HG02571 (cell line): Measurements from ENCODE around the gene CNTNAP5.

Experiments used
- ATAC-seq: cut with Tn5 transposase; IDR thresholded peaks from one replicate; pipeline ENCODE4 v1.9.1; 2021; ENCODE audit warnings: mild to moderate bottlenecking, moderate library complexity; ENCODE audit not compliant: unreplicated experiment

The CNTNAP5 gene

DNA sequence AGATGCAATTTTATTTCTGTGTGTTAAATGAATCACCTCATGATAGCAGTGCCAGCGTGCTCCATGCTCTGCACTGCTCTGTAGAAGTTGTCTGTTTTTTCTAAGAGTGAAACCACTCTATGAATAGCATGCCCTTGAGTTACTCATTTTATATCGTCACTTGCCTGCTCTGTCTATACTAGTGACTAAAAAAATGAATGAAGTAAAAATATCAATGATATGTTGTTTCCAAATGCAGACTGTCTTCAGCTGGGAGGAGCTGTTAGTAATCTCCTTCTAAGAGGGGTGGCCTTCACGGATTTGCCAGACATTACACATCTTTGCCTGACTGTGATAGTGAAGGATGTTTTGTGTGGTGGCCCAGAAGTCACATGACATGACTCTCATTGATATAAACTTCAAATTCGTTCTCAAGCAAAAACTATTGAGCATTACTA lies 852.1 kb downstream of the CNTNAP5 start:
- no peak for ATAC-seq

DNA sequence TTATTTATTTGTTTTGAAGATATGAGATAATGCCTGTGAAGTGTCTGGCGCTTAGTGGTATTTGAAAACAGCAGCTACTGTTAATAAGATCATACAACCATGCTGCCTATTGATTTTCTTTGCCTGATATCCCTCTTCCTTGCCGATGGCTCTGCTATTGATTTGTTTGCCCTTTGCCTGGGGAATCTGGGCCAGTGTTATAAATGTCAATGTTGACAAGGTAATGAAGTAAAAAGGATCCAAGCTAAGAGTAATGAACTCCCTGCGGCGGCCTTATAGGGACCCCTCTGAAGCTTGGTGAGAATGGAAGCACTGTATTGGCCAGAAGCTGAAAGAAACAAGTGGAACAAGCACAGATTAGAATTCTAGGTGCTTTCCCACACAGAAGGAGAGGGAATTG lies 854.6 kb downstream of the CNTNAP5 start:
- no peak for ATAC-seq

DNA sequence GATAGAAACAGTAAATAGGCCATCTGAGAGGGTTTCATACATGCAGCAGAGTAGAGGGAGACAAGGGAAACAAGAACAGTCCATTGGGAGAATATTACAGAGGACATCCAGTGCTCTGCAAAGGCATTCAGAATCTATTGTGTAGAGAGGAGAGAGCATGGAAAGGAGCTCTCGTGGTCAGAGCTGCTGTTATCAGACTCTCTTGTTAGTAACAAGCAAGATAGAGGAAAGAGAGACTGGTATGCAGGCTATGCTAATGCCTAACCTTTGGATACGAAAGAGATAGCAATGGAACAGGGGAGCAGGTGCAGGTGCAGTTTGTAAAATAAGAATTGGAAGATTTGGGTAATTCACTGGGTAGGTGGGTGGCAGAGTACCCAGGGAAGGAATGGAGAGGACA lies 855.9 kb downstream of the CNTNAP5 start:
- ATAC-seq, result no peak

DNA sequence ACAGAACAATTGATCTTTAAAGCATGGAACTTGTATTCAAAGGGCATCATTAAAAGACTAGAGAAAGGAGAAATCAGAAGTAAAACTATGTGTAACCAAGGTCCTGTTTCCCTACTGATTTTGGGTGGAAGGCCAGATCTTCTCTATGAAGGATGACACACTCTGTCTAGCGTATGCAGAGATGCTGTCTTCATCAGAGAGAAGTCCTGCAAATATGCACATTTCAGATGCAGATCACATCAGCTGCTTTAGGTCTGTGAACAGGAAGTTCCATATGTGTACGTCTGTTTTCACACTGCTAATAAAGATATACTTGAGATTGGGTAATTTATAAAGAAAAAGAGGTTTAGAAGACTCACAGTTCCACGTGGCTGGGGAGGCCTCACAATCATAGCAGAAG lies 857.3 kb downstream of the CNTNAP5 start:
- no peak for ATAC-seq

DNA sequence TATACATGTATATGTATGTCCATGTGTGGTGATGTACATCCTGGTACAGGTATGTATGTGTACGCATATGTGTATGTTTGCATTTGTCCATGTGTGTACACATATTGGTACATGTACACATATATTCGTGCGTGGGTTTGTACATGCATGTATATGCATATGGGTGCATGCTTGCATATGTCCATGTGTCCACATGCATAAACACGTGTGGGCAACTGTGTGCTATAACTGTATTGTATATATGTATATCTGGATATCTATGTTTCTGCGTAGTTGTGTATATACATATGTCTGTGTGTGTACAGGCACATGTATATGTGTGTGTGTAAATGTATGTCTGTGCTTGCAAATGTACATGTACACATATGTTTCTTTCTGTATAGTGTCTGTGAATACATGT lies 858.5 kb downstream of the CNTNAP5 start:
- ATAC-seq, result no peak

DNA sequence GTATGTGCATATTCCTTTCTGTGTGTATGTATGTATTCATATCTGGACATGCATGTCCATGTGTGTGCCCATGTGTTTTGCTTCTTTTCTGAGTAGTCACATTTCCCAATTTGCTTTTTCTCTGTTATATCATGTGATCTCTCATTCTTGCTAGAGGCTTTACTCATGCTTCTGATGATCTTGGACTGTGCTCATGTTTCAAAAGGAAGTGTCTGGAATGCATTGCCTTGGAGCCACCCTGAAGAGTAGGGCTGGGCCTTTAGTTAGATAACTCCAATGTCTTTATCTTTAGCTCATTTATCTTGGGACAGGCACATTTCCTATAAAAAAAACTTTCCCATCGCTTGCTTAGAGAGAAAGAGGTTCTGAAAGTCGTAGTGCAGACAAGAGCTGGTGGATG lies 859.2 kb downstream of the CNTNAP5 start:
- ATAC-seq, result no peak

DNA sequence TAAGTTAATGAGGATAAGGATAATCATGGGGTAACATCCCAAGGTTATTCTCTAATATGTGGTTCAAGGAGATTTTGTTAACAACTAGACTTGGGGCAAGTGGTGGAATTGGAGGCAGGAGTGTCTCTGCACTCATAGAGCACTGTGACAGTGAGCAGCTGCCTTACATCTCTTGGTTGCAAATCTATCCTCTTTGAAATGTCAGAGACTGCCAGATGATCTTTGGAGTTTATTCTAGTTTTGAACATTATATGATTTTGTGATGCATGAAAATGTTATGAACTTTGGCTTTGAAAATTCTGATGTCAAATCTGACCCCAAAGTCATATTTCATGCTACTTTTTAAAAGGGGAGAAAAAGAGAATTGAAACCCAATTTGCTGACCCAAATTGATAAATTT lies 861.1 kb downstream of the CNTNAP5 start:
- no peak for ATAC-seq

DNA sequence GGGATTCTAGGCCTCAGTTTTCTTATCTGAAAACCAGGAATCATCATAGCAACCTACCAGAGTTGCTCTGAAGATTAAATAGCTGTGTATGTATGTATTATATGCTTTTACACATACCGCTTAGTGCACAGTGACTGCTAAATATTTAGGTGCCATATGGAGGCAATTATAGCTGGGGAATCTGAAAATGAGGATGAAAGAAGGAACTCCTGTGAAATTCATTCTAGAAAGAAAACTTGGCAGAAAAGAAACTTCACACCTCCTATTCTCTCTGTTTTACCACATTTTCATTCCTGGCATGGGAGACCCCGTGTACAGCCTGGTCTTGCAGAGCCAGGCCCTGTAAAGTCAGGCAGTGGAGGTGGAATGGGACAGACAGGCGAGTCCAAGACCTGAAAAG lies 862.4 kb downstream of the CNTNAP5 start:
- no peak for ATAC-seq

DNA sequence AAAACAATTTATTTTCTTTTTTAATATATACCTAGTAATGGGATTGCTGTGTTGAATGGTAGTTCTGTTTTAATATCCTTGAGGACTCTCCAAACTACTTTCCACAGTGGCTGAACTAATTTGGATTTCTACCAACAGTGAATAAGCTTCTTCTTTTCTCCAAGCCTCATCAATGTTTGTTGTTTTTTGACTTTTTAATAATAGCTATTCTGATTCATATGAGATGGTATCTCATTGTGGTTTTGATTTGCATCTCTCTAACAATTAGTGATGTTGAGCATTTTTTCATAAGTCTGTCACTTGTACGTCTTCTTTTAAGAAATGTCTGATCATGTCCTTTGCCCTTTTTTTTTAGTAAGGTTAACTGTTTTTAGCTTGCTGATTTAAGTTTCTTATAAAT lies 863.3 kb downstream of the CNTNAP5 start:
- no peak for ATAC-seq

DNA sequence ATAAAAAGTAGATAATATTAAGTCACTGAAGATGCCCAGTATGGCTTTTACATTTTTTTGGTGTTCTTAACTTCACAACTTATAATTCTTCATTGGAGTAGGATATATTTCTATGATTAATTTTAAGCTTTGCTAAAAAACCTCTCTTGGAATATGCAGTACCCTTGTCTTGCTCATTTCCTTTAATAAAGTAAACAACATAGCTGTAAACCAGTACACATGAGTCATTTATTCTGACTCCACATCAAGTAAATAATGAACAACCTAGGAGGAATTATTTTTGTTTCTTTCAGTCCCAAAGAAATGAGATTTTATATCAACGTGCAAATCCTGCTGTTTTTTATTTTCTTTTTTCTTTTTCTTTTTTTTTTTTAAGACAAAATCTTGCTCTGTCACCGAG lies 869.1 kb downstream of the CNTNAP5 start:
- ATAC-seq, result no peak

DNA sequence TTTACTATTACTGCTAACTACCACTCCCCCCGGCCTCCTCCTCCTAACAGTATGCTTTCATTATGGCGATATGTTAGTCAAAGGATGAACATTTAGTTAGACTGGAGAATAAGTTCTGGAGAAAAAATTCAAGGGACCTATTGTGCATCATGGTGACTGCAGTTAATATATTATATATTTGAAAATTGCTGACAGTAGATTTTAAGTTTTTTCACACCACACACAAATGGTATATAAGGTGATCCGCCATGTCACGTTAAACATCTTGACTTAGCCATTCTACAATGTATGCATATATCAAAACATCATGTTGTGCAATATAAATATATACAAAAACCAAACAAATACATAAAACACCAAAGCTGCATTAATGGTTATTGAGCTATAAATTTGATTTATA lies 873.7 kb downstream of the CNTNAP5 start:
- no peak for ATAC-seq

DNA sequence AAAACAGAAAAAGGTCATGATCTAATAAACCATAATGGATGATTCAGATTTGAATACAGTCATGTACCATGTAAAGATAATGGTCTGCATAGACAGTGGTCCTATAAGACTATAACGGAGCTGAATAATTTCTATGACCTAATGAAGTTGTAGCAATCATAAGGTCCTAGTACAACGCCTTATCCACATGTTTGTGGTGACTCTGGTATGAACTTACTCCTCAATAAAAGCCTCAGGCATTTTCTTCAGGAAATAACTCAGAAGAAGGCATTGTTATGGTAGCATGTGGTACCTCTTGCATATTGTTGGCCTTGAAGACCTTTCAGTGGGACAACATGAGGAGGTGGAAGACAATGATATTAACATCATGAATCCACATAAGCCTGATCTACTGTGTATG lies 883.3 kb downstream of the CNTNAP5 start:
- no peak for ATAC-seq

DNA sequence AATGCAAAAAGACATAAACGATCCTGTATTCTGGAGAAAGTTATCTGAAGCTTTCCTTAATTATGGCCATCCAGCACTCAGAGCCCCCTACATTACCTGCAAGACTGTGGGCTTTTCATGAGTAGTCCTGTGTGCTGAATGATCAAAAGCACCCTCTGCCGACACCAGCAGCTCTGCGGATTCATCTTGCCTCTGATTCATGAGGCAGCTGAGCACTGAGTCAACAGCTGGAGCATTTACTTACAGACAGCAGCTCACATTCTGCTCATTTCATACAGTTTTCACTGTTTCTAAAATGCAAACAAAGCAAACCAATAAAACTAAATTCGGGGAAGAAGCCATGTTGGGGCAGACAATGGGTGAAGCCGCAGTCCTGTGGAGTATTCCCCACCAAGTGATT lies 886.5 kb downstream of the CNTNAP5 start:
- no peak for ATAC-seq

DNA sequence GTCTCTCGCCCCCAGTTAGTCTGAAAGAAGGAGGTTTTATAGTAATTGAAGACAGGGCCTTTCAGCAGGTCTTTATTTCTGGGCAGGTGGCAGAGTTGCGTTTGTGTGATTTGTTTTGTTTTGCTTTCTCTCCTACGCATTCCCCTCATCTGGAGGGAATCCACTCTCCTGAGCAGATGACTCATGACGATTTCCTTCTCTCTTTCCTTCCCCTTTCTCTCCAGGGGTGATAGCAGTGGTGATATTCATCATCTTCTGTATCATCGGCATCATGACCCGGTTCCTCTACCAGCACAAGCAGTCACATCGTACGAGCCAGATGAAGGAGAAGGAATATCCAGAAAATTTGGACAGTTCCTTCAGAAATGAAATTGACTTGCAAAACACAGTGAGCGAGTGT lies 888.8 kb downstream of the CNTNAP5 start:
- ATAC-seq, result no peak

DNA sequence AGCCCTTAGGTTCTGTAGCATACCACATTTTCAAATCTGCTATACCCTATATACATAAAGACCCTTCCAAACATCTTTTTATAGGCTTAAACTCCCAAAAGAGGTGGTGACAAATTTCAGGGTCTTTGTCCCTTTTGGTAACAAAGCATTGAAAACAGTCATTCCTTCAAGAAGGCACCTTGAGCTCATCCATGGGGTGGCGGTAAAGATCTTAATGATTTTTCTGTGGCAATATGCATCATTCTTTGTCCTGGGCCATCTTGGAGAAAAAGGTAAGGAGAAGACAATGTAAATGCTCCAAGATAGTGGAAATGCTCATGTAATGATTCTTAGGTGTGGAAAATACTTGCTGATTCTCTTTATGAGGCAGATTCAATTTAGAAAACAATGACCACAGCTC lies 890.5 kb downstream of the CNTNAP5 start:
- no peak for ATAC-seq

DNA sequence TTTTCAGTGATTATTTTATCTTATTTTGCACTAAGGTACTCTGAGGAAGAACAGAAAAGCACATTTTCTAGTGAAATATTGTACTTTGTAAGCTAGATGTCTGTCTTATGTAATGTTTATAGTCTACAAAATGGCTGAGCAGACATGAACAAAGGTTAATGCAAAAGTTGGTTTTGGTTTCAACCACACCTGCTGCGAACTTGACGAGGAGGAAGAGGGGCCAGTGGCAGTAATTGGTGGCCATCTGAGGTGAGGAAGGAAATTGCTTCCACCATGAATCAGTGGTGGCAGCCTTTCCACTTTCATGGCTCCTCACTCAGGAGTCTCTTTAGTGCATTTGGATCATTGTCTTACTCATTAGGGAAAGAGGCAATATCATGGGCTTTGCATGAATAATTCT lies 894.2 kb downstream of the CNTNAP5 start:
- ATAC-seq, result no peak

DNA sequence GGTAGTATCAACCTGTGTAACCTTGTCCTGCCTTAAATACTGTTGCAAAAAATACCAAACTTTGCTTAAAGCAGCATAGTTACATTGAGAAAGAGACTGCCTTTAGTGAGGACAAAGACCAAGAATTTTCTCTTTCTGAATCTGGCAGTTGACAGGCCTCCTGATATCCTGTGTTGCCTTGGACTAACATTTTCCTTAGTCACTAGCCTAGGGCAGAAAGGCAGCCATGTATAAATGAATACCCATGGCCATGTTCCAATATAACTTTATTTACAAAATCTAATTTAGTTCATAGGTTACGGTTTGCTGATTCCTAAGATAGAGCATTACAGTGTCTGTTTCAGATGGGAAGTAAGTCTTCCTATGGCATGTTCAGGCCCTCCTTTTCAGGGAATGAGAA lies 895.4 kb downstream of the CNTNAP5 start:
- no peak for ATAC-seq

DNA sequence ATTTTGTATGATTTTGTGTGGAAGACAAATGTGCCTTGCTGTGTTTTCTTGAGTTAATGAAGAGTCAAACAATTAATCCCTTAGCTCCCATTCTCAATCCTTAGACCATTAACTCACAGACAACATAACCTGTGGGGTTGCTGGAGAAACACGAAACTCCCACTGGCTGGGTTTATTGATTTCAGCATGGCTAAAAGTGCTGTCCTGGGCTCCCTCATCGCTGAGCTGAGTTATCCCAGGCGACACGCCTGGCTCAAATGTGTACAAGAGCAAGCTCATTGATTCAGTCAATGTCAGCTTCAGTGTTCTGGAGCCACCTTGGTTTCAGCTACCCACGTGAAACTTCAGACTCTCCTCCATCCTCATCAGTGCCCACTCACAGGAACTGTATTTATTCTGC lies 896.1 kb downstream of the CNTNAP5 start:
- no peak for ATAC-seq

DNA sequence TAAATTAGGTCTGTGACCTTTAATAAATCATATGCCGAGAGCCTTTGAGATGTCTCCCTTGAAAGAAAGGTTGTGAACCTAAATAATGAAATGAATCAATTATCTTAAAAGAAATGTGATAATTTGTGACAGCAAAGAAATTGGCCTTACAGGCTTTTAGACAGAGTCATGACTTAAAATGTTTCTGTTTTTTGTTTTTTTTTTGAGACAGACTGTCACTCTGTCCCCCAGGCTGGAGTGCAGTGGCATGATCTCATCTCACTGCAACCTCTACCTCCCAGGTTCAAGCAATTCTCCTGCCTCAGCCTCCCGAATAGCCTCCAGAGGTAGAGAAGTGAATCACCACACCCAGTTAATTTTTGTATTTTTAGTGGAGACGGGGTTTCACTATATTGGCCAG lies 898.0 kb downstream of the CNTNAP5 start:
- ATAC-seq, result no peak

DNA sequence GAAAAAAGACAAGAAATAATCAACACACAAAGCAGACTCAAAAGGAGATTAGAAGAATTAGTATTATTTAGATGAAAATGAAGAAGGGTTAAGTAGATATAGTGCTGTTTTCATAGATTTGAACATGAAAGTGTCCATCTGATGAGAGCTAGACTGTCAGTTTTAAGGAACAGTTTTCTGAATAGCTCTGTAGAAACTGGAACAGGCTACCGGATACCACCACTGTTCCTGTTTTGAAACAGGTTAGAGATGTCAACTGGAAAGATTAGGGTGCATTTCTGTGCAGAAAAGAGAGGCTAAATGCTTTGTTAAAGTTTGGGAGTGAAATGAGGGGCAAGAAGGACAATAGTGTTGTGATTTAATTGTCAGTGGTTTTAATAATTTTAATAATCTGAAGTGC lies 908.8 kb downstream of the CNTNAP5 start:
- no peak for ATAC-seq

DNA sequence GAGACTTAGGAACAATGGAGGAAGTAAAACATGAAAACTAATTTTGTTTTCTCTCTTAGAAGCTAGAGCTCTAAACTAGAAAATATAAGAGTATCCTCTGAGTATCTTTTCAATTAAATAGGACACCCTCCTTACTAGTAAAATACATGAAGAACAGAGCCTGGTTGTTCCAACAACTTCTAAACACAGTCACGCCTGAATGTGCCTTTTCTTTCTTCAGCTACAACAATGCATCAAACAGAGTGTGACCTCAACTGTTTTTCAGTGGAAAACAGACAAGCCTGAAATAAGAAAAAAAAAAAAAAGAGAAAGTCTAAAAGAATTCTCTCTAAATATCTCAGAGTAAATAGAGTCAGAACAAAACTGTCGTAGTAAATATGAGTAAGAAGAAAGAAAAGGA lies 928.8 kb downstream of the CNTNAP5 start:
- ATAC-seq, result no peak

DNA sequence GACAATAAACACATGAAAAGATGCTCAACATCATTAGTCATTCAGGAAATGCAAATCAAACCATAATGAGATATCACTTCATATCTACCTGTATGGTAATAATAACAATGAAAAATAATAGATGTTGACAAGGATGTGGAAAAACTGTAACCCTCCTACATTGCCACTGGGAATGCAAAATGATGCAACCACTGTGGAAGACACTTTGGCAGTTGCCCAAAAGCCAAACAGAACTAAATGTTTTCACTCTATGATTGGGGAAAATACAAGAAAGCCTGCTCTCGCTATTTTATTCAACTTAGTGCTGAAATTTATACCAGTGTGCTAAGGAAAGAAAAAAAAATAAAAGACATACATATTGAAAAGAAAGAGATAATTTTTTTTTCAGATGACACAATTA lies 934.5 kb downstream of the CNTNAP5 start:
- no peak for ATAC-seq

DNA sequence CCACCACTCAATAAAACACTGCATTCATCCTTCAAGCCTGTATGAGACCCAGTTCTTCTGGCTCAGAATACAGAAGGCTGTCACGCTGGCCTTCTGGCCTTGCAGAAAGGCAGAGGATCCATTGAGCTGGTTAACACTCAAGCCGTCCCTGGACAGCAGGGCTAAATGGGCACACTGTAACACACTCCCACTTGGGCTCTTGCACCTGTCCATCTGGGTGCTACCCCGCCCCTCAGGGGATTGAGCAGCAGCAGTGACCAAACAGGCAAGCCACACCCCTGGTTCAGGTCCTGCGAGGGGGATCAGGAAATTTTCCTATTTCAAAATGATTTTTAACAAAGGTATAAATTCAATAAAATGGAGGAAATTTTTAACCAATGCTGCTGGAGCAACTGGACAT lies 936.0 kb downstream of the CNTNAP5 start:
- ATAC-seq, result no peak
